Lung microvascular endothelial cell (primary cell): ENCODE results near the gene ABHD13. TPM values are rescaled to one million over a fixed set of nuclear protein-coding genes. Genes with fewer than 3 reads are reported as not detected.
"Not testable (repeated sequence)": the region's sequence is repeated elsewhere in the genome, so short reads cannot be mapped to it uniquely, and the experiment has no call there.

ENCODE experiments used
- DNase-seq, 2 donors: peaks; one replicate each; pipeline versions ENCODE4 v3.0.0 to v3.0.0-alpha.2; 2010; ENCODE audit warnings: low read depth in 2 of 2
- total RNA-seq: library from RNA; depleted of rRNA; stranded (reverse); fragments of >200 nt; gene quantifications from 2 replicates; pipeline ENCODE4 v1.2.1, GENCODE V29; 2014

The ABHD13 gene
- total RNA-seq, 1 donor from 2014 or later = 6.7 TPM

- no peak for DNase-seq
These were observed 5.7 kb downstream of the ABHD13 start for GRCh38 chr13:108223687-108224503.

- DNase-seq = no peak
These were observed 7.2 kb downstream of the ABHD13 start for GRCh38 chr13:108225440-108225839.

GRCh38 chr13:108226184-108226583 lies 8.0 kb downstream of the ABHD13 start:
- peak in 1 of 2 donors; percentile 12 for DNase-seq

GRCh38 chr13:108227651-108228272 lies 9.6 kb downstream of the ABHD13 start:
- peak; percentile 48 to 68 for DNase-seq

GRCh38 chr13:108230377-108230776 lies 12.2 kb downstream of the ABHD13 start:
- DNase-seq = no peak

- DNase-seq = no peak
These were observed 31.0 kb downstream of the ABHD13 start for GRCh38 chr13:108249150-108249549.

- DNase-seq = no peak
These were observed 39.1 kb downstream of the ABHD13 start for GRCh38 chr13:108257248-108257647.

GRCh38 chr13:108263621-108264355 lies 45.6 kb downstream of the ABHD13 start:
- no peak for DNase-seq

- DNase-seq = peak; percentile 37 to 42
These were observed 48.3 kb downstream of the ABHD13 start for GRCh38 chr13:108266321-108266990.

GRCh38 chr13:108267347-108267746 lies 49.2 kb downstream of the ABHD13 start:
- no peak for DNase-seq

GRCh38 chr13:108267855-108268254 lies 49.7 kb downstream of the ABHD13 start:
- DNase-seq = not testable (repeated sequence)

- DNase-seq = no peak
These were observed 50.4 kb downstream of the ABHD13 start for GRCh38 chr13:108268466-108269112.

- DNase-seq = peak in 1 of 2 donors; percentile 20
These were observed 51.6 kb downstream of the ABHD13 start, which contains the start of gene TNFSF13B for GRCh38 chr13:108269601-108270328. Gene TNFSF13B, plus strand, starts transcription at chr13:108269718. Its CDS starts 178 bp downstream, at chr13:108269896.

- no peak for DNase-seq
These were observed 52.2 kb downstream of the ABHD13 start for GRCh38 chr13:108270442-108270841.

- DNase-seq = peak in 1 of 2 donors; percentile 10
These were observed 54.1 kb downstream of the ABHD13 start for GRCh38 chr13:108272333-108272732.

GRCh38 chr13:108273429-108274118 lies 55.4 kb downstream of the ABHD13 start:
- no peak for DNase-seq

- no peak for DNase-seq
These were observed 56.5 kb downstream of the ABHD13 start for GRCh38 chr13:108274718-108275117.

GRCh38 chr13:108276060-108276459 lies 57.9 kb downstream of the ABHD13 start:
- no peak for DNase-seq

- no peak for DNase-seq
These were observed 60.3 kb downstream of the ABHD13 start for GRCh38 chr13:108278466-108278865.

- DNase-seq = no peak
These were observed 63.7 kb downstream of the ABHD13 start for GRCh38 chr13:108281901-108282300.
